AG08395 (cell line): ENCODE results near the gene ACAT2.
"Not testable (repeated sequence)": the region's sequence is repeated elsewhere in the genome, so short reads cannot be mapped to it uniquely, and the experiment has no call there.

Experiments
- DNase-seq: peaks from one replicate; pipeline ENCODE4 v3.0.0; 2012; ENCODE audit warnings: mixed read lengths, low spot score

ACAT2 gene

DNA sequence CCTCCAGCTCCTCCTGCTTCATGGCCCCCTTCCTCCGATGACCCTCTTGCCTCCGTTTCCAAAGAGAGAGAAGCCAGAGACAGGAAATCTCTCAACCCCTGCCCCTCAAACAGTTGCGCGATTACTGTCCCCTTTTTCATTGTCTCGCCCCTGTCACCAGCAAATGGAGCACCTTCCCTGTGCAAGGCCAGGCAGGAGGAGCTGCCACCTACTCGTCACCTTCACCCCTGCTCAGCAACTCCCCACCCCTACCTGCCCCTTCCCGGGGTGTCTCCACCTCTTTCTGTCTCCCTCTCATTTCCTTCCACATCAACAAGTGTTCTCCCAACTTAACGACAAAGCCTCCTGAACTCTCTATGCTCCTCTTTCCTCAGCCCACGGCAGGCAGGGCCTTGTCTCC, 51.9 kb downstream of the ACAT2 start:
- DNase-seq = no peak

DNA sequence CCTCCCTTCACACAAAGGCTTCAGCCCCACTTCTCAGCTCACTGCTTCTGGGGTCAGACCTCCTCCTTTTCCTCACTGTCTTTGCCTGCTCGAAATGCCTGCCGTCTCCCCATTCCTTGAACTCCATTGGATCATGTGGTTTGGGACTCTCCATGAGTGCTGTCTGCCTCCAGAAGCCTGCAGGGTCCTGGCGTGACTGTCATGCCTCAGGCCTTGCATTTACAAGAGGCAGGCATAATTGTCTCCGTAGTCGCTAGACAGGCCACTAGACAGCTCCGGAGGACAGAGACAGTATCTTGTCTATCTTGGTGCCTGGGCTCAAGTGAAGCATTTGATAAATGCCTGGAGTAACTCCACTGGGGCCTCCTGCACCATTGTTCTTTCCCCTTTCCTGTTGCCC, 53.6 kb downstream of the ACAT2 start:
- DNase-seq = no peak

DNA sequence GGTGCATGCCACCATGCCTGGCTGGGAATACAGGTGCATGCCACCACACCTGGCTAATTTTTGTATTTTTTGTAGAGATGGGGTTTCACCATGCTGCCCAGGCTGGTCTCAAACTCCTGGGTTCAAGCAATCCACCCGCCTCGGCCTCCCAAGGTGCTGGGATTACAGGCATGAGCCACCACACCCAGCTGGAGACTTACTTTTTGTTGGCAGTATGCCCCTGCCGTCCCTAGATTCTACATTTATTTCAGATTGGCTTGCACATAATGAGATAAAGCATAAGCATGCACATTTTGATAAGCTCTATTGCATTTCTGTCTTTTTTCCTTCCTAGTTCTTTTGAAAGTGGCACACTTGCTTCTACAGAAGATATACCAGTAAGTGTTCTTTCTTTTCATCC, 54.9 kb downstream of the ACAT2 start:
- not testable (repeated sequence) for DNase-seq

DNA sequence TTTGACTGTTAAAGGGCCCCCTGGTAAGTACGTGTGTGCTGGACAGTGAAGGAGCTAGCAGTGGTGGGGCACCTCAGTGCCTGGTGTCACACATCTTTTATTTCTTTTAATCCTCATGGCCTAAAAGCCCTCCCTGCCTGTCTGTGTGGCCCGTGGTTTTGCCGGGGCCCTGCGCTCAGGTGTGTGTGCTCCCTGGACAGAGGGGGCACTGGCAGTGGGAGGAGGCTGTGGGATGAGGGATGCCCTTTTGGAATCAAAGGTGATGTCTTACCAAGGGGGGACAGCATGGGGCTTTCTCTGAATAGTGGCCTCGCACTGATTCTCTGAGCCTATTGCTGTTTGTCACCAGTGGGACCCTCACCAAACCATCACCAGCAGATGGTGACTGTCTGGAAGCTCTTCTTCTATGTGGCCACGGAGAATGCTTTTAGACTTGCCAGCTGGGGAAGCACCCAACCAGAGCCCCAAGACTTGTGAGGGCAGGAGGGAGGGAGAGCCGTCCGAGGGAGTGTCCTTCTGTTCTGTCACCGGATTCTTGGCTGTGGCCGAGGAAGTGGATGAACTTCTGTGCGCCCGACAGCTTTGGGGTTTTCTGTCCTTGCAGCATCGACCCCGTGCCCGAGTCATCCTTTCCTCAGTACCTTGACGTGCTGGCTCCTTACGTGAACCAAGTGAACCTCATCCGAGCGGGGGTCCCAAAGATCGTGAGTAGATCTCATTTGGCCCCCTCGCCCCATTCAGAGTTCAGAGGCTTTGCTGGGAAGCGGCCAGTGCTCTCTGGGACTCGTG, 56.3 kb downstream of the ACAT2 start:
- DNase-seq = no peak

DNA sequence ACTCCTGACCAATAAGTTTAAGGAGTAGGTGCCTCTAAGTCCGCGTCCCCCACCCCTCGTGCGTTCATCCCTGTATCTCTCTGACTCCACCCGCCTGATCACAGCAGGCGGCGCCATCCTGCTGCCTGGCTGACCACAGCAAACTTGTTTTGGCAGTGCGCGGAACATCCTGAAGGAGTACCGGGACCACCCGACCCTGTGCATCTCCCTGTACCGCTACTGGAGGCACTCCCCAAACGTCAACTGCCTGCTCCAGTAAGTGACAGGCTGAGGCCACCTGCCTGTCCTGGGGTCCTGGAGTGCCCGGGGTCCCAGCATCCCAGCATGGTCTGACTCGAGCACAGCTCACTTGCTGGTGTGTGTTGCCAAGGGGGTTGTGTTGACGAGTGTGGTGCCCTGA, 57.3 kb downstream of the ACAT2 start:
- no peak for DNase-seq

DNA sequence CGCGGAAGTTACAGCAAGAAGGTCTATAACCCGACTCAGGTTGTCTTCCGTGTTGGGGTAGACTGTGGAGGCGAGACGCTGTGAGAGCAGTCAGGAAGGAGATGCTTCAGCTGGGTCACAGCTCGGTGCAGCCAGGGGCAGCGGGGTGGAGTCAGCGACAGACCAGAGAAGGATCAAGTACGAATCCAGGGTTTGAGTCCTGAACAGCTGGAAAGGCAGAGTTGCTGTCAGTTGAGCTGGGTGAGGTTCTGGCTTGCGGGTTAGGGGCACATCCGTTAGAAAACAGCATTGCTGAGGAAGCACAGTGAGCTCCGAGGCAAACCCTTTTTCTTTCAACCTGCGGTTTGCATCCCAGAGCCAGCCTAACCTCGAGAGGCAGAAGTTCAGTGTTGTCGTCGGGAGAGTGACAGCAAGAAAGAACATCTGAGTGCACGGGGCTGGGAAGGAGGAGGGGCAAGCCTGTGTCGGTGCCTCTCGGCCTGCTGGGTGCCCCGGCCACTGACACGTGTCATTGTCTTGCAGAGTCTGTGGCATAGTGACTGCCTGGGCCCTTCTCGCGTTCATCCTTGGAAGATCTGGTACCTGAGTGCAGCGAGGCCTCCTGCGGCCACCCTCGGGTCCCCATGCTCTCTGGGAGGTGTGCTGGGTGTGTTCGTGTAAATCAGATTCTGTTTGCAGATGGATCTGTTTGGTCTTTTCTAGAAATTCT, 58.2 kb downstream of the ACAT2 start:
- DNase-seq = no peak

DNA sequence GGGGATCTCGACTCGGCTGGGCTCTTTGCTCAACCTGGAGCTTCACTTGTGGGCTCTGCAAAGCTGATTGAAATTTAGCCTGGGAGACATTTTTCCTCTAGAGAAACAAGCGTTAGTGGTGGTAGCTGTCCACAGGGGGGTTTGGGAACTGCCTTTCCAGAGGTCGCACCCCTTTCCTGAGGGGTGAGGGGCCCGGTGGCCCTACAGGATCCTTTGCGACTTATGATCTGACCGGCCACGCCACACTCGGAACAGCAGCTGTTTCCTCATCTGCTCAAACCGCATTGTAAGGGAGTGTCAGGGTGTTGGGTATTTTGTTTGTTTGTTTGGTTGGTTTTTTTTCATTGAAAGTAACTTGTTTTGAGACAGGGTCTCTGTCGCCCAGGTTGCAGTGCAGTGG, 59.3 kb downstream of the ACAT2 start:
- no peak for DNase-seq

DNA sequence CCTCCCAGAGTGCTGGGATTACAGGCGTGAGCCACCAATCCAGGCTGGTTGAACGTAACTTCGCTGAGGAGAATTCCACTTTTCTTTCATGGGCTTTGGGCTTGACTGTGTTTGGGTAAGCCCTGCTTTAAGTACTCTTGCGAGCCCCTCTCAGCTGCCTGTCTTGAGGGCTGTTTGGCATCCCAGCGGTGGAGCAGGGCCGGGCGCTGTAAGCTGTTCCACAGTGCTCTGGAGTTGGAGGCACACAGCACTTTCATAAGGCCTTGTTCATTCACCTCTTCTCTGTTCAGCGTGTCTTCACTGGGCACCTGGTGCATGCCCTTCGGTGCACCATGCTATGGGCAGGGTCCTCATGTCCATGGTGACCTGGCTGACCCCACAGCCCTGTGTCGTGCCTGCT, 59.9 kb downstream of the ACAT2 start:
- no peak for DNase-seq

DNA sequence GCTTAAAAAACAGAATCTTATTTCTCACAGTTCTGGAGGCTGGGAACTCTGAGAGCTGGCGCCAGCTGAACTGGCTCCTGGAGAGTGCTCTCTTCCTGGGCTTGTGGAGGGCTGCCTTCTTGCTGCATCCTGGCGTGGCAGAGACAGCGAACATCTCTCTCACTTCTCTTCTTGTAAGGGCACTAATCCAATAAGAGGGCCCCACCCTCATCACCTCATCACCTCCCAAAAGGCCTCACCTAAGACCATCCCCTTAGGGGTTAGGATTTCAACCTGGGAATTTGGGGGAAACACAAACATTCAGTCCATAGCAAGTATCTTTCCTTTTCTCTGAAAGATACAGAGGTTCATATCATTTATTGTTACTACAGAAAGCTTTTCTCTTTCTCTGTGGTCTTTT, 62.1 kb downstream of the ACAT2 start:
- DNase-seq = no peak

DNA sequence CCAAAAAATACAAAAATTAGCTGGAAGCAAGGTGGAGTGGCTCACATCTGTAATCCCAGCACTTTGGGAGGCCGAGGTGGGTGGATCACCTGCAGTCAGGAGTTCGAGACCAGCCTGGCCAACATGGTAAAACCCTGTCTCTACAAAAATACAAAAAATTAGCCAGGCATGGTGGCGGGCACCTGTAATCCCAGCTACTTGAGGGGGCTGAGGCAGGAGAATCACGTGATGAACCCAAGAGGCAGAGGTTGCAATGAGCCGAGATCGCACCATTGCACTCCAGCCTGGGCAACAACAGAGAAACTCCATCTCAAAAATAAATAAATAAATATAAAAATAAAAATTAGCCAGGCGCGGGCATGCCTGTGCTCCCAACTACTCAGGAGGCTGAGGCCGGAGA, 62.8 kb downstream of the ACAT2 start:
- not testable (repeated sequence) for DNase-seq

DNA sequence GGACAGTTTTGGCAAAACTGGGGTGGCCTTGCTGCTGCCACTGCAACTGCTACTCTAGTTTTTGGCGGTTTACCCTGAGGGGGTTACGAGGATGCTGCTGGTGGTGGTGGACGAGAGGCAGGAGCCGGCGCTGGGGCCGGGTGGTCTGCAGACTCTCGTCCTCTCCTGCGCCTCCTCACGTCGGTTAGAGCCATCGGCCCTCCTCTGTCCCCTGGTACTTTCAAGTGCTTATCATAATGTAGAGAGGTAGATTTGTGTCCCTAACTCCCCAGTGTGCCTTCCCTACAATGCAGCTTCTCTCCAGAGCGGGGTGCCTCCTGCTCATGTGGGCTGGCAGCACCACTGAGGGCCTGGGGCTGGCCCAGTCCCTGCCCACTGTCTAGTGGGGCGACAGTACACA, 64.2 kb downstream of the ACAT2 start:
- DNase-seq = no peak

DNA sequence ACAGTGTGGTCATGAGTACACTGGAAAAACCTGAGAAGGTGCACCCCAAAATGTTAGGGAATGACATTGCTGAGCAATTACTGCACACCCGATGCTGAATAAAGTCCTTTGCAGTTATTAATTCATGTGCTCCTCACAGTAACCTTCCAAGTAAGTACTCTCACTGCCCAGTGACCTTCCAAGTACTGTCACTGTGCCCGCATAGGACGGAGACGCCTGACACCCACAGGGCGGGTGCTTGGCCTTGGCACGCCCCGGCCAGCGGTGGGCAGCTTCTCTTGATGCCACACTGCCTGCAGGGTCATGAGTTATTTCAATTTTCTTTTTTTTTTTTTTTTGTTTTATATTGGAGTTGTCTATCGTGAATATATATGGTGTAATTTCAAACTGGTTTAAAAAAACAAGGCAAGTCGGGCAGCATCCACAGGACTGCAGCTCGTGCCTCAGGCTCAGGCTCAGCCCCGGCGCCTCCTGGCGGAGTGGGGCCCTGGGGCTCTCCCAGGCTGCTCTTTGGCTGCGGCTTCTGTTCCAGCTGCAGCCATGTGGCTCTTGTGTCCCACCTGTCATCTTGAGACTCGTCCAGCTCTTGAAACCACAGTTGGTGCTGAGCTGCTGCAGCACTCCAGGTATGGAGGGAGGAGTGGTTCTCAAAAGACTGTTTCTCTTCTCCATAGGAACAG, 65.3 kb downstream of the ACAT2 start:
- DNase-seq = no peak

DNA sequence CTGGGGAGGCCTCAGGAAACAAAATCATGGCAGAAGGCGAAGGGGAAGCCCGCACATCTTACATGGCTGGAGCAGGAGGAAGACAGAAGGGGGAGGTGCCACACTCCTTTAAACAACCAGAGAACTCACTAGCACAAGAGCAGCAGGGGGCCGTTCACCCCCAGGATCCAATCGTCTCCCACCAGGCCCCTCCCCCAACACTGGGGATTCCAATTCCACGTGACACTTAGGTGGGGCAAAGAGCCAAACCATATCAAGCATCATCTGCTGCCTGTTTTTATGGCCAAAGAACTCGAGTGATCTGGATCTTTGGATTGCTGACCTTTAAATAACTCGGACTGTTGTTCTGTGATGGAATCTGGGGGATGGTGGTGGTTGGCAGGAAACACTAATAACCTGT, 66.2 kb downstream of the ACAT2 start:
- no peak for DNase-seq
